ENCODE data around the gene OSBPL6. TPM values are rescaled to one million over a fixed set of nuclear protein-coding genes. Genes with fewer than 3 reads are reported as not detected.

OSBPL6 gene
- total RNA-seq, 1 experiment from 2014 or later = 4.6 TPM

DNA sequence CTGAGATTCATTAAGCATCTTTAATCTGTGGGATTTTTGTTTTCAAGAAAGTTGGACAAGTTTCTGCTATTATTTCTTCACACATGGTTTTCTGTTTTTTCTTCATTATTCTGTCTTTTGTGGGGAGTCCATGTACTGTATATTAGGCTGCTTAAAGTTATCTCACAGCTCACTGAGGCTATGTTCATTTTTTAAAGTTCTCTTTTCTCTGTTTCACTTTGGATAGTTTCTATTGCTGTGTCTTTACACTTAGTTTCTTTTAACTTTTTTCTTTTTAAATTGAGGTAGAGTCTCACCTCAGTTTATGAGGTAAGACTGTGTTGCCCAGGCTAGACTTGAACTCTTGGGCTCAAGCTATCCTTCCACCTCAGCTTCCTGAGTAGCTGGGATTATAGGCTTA, 8.6 kb downstream of the OSBPL6 start:
- Histone ChIP-seq H3K9me3 (ENCODE audit: control insufficient read depth, low read depth, low read length) (no peaks in the 10 kb centered on the region), H3K79me2 (ENCODE audit: insufficient read depth, low read length) (no peaks in the 10 kb centered on the region), H2AFZ (ENCODE audit: low read length) (no peak overlapping the region), H4K5ac (ENCODE audit: insufficient read length, low read depth, low read length) (no peak overlapping the region), H3K27me3 (ENCODE audit: insufficient read depth, low read length) (no peaks in the 10 kb centered on the region), H2BK120ac (ENCODE audit: low read depth, low read length, poor library complexity, severe bottlenecking) (no peak overlapping the region), H3K18ac (ENCODE audit: insufficient read length, low read depth, low read length) (no peak overlapping the region), H3K27ac (ENCODE audit: insufficient read length, low read depth, low read length) (no peak overlapping the region), H4K20me1 (ENCODE audit: control insufficient read depth, insufficient read depth, insufficient read length) (no peaks in the 10 kb centered on the region), H4K91ac (ENCODE audit: insufficient read length, low read depth, low read length) (no peak overlapping the region), H4K8ac (replicated peaks; ENCODE audit: insufficient read length, low read depth, low read length) (no peak overlapping the region), H2BK5ac (ENCODE audit: insufficient read length, low read length) (no peak overlapping the region), H3K4me2 (ENCODE audit: insufficient read depth, insufficient read length, low read length) (no peak overlapping the region), H2BK12ac (ENCODE audit: insufficient read length, low read depth, low read length) (no peak overlapping the region), H2BK15ac (ENCODE audit: low read depth, low read length) (no peak overlapping the region), H3K23ac (ENCODE audit: insufficient read length, low read depth, low read length) (no peak overlapping the region), H3K9ac (ENCODE audit: extremely low read depth, insufficient read length, low read length) (no peak overlapping the region), H3T11ph (ENCODE audit: low read length) (no peak overlapping the region), H3K4ac (ENCODE audit: low read depth, low read length) (no peak overlapping the region), H2BK20ac (ENCODE audit: low read depth, low read length, poor library complexity, severe bottlenecking) (no peak overlapping the region), H3K14ac (ENCODE audit: insufficient read depth, low read length) (no peak overlapping the region), H2AK5ac (ENCODE audit: insufficient read length, low read length) (no peak overlapping the region), H3K79me1 (ENCODE audit: insufficient read depth, low read depth, low read length, poor library complexity, severe bottlenecking) (no peaks in the 10 kb centered on the region), H3K4me1 (ENCODE audit: insufficient read depth, low read length) (no peaks in the 10 kb centered on the region), H3K56ac (ENCODE audit: insufficient read length, low read depth, low read length) (no peak overlapping the region), H3K23me2 (ENCODE audit: insufficient read length, low read depth, low read length, poor library complexity, severe bottlenecking) (no peaks in the 10 kb centered on the region)
- Mint-ChIP-seq H3K36me3 (ENCODE audit: insufficient read depth in 1 of 3, low read depth in 3 of 3) (no peaks in the 10 kb centered on the region), H3K4me3 (no peak overlapping the region), H3K4me1 (peaks cover 0 to 5% of the 10 kb centered on the region in 2 experiments; a peak in 3 of 4 replicates), H3K27ac (no peak overlapping the region), H3K9me3 (no peaks in the 10 kb centered on the region), H3K27me3 (ENCODE audit: low read depth) (peaks cover 30% of the 10 kb centered on the region)
- TF ChIP-seq CTCF (conservative IDR thresholded peaks at IDR 0.05) = no peak
- DNase-seq = no peak

All from H9 (cell line).